CD4-positive, alpha-beta T cell treated with Interleukin-2 at 100 ng/mL for 4 hours (primary cell): ENCODE results near the gene GGCT.
"Not testable (repeated sequence)": the region's sequence is repeated elsewhere in the genome, so short reads cannot be mapped to it uniquely, and the experiment has no call there.

Source experiments
- DNase-seq: peaks from one replicate; pipeline ENCODE4 v3.0.0-alpha.2; 2020; ENCODE audit warnings: low spot score

The GGCT gene

GRCh38 chr7:30515761-30516160 is 11.1 kb upstream of the GGCT start:
- DNase-seq, result no peak

GRCh38 chr7:30514776-30515175 is 10.1 kb upstream of the GGCT start:
- no peak for DNase-seq

- no peak for DNase-seq
These were observed 9.5 kb upstream of the GGCT start for GRCh38 chr7:30514177-30514576.

GRCh38 chr7:30513762-30514161 is 9.1 kb upstream of the GGCT start:
- no peak for DNase-seq

GRCh38 chr7:30511973-30512662 is 7.5 kb upstream of the GGCT start:
- DNase-seq, result no peak

- DNase-seq, result no peak
These were observed 6.9 kb upstream of the GGCT start for GRCh38 chr7:30511494-30511893.

- DNase-seq, result peak; percentile 46
These were observed 5.8 kb upstream of the GGCT start for GRCh38 chr7:30510124-30511075.

GRCh38 chr7:30509171-30509857 is 4.7 kb upstream of the GGCT start:
- DNase-seq, result not testable (repeated sequence)

GRCh38 chr7:30507346-30507900 is 2.8 kb upstream of the GGCT start:
- not testable (repeated sequence) for DNase-seq

- DNase-seq, result no peak
These were observed 607 bp upstream of the GGCT start for GRCh38 chr7:30505174-30505697.

- no peak for DNase-seq
These were observed 1.1 kb downstream of the GGCT start for GRCh38 chr7:30503274-30504212.

GRCh38 chr7:30502470-30503251 is 2.0 kb downstream of the GGCT start:
- DNase-seq, result no peak

GRCh38 chr7:30501264-30501663 is 3.4 kb downstream of the GGCT start:
- DNase-seq, result no peak

- no peak for DNase-seq
These were observed 11.4 kb downstream of the GGCT start for GRCh38 chr7:30493228-30493627.

- no peak for DNase-seq
These were observed 13.2 kb downstream of the GGCT start for GRCh38 chr7:30491417-30491816.

GRCh38 chr7:30487371-30487770 is 17.3 kb downstream of the GGCT start:
- no peak for DNase-seq

GRCh38 chr7:30485667-30486066 is 19.0 kb downstream of the GGCT start:
- DNase-seq, result no peak

GRCh38 chr7:30481416-30481815 is 23.2 kb downstream of the GGCT start:
- not testable (repeated sequence) for DNase-seq

GRCh38 chr7:30479202-30480120 is 25.2 kb downstream of the GGCT start:
- peak; percentile 57 for DNase-seq
